ENCODE measurements around the gene NPR2.

Gene NPR2

DNA sequence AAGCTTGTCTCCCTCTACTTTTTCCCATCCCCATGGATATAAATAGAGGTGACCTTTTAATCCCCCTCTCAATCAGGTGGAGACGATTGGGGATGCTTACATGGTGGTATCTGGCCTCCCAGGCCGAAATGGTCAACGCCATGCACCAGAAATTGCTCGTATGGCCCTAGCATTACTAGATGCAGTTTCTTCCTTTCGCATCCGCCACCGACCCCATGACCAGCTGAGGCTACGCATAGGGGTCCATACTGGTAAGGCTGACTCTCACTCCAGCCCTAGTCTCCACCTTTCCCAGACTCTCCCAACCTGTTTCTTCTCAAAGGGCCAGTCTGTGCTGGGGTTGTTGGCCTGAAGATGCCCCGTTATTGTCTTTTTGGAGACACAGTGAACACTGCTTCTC lies 17.0 kb downstream of the NPR2 start:
- H3K4me3 ChIP-seq (replicated peaks; ENCODE audit: low read depth, low read length): no peak overlapping the region
- no peak for DNase-seq (ENCODE audit: low read depth)
- TF ChIP-seq, protein P1, sequence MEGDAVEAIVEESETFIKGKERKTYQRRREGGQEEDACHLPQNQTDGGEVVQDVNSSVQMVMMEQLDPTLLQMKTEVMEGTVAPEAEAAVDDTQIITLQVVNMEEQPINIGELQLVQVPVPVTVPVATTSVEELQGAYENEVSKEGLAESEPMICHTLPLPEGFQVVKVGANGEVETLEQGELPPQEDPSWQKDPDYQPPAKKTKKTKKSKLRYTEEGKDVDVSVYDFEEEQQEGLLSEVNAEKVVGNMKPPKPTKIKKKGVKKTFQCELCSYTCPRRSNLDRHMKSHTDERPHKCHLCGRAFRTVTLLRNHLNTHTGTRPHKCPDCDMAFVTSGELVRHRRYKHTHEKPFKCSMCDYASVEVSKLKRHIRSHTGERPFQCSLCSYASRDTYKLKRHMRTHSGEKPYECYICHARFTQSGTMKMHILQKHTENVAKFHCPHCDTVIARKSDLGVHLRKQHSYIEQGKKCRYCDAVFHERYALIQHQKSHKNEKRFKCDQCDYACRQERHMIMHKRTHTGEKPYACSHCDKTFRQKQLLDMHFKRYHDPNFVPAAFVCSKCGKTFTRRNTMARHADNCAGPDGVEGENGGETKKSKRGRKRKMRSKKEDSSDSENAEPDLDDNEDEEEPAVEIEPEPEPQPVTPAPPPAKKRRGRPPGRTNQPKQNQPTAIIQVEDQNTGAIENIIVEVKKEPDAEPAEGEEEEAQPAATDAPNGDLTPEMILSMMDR (IDR thresholded peaks at IDR 0.05; ENCODE audit: low read length, missing control alignments): no peak

DNA sequence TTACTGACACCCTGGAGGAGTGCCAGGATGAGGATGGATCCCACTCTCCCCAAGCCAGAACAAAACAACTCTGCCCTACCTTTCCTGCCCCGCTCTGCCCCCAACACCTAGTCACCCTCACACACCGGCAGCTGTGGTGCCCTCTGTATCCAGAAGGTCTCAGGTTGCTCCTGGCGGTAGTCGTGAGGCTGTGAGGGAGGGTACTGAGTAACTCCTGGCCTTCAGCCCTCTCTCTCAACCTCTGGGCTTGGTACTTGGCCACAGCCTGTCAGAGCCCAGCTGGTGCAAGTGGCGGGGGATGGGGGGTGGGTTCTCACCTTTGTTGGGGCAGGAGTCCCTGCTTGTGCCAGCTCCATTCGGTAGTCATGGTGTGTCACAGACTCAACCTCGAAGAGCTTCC lies 18.7 kb downstream of the NPR2 start:
- TF ChIP-seq, protein P1 (IDR thresholded peaks at IDR 0.05; ENCODE audit: low read length, missing control alignments): no peak
- no peak overlapping the region for H3K4me3 ChIP-seq (replicated peaks; ENCODE audit: low read depth, low read length)
- no peak for DNase-seq (ENCODE audit: low read depth)

DNA sequence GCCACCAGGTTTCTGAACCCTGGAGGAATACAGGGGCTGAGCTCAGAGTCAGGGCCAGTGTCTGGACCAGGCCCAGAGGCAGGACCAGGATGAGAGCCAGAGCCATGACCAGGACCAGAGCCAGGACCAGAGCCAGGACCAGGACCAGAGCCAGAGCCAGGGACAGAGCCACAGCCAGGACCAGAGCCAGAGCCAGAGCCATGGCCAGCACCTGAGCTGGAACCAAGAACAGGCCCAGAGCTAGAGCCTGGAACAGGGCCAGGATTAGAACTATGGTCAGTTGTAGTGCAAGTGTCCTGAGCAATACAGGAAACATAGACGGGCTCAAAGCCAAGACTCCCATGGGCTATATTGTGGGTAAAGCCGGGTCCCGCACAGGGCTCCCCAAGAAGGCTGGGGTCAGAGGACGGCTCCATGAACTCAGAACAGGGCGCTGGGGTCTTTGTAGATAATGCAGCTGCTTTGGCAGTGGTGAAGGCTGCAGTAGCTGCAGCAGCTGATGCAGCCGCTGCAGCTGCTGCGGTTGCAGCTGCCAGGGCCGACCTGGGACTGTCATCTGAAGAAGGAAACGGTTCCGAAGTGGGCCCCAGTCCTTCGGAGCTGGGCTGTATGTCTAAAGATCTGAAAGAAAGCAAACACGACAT lies 20.1 kb downstream of the NPR2 start:
- TF ChIP-seq, protein P1 (IDR thresholded peaks at IDR 0.05; ENCODE audit: low read length, missing control alignments): no peak
- H3K4me3 ChIP-seq (replicated peaks; ENCODE audit: low read depth, low read length): peak overlapping the region; percentile 63
- DNase-seq (ENCODE audit: low read depth): peak; percentile 51

DNA sequence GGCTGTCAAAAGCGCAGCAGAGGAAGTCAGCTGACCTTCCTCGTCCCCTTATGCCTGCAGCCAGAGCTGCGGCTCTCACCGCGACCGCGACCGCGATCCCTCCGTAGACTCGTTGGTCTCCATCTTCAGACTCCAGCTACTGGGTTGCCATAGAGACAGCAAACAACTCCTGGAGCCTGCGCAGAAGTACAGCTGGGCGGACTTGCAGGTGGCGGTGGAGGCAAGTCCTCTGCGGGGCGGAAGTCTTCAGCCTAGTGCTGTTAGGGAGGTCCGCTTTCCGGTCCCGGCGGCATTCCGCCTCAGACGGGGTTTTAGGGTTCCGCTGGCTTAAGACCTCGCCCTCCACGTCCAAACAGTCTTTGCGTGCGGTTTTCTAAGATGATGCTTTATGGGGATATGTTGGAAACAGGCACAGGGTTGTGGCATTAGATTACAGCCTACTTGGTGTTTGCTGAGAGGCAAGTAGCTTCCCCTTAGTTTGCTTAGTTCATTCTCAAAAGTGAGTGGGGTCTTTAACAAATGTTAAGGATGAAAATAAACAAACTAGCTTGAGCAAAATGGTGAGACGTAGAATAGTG lies 20.7 kb downstream of the NPR2 start, which contains the start of gene SPAG8:
Gene SPAG8 (minus strand): TSS at position 238 of the 578 bp plus-strand sequence. CDS start 115 bp downstream, at position 123.
- TF ChIP-seq, protein P1 (IDR thresholded peaks at IDR 0.05; ENCODE audit: low read length, missing control alignments): no peak
- peak within 1 kb of the TSS; percentile 63 for H3K4me3 ChIP-seq (replicated peaks; ENCODE audit: low read depth, low read length)
- peak; percentile 97 for DNase-seq (ENCODE audit: low read depth)

DNA sequence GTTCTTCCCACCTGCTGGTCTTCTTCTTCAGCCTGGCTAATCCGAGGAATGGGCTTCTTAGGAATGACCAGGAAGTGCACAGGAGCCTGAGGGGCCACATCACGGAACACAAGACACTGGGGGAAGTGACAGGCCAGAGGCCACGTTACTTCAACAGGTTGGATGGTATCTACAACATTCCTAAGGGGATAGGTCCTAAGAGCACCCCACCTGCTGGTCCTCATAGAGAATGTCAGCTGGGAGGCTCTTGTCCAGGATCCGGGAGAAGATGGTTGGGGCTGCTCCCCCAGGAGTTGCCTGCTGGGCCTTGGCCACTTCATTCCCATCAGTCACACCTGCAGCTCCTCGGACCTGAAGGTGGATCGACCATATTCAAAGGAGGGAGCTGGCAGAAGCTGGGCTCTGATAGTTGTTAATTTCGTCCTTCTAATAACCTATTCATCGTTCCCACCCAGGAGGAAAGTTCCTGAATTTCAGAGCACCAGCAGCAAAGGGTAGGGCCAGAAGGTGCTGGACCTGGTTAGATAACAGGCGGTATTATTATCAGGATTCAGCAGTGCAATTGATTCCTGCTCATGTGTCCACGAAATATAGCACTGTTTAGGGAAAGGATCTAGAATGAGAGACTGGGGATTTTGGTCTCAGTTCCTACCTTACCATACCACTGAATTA lies 22.2 kb downstream of the NPR2 start:
- TF ChIP-seq, protein P1 (IDR thresholded peaks at IDR 0.05; ENCODE audit: low read length, missing control alignments): peak; percentile 37
- peak overlapping the region; percentile 70 for H3K4me3 ChIP-seq (replicated peaks; ENCODE audit: low read depth, low read length)
- DNase-seq (ENCODE audit: low read depth): peak; percentile 43

DNA sequence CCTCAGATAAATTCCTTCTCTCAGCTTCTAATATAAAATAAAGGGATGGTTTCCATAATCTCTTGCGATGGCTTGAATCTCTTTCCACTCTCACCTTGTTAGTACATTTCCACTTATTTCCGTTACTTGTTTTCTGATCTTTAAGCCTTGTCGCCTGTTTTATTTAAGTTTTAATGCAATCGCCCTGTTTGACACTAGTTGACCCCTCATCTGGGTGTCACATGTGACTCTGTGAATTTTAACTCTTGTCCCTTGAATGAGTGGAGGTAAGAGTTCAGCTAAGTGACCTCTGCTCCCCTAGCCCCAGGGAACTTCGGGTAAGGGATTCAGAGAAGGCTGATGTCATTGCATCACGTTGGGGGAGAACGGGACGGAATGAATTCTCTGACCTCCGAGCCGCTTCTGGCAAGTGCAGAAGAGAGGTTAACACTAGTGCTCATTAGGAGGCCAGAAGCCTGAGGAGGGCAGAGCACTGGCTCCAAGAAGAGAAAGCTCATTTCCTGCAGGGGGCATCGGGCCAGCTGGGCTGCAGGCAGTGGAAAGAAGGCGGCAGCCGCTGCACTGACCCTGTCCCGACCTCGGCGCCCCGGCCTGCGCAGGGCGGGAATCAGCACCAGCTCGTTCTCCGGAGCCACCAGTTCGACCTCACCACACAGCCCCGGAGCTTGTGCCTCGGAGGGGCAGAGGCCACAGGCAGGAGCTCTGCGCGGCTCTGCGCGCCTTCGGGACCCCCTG lies 22.9 kb downstream of the NPR2 start:
- DNase-seq (ENCODE audit: low read depth): peak; percentile 44
- TF ChIP-seq, protein P1 (IDR thresholded peaks at IDR 0.05; ENCODE audit: low read length, missing control alignments): peak; percentile 34
- peak overlapping the region; percentile 70 for H3K4me3 ChIP-seq (replicated peaks; ENCODE audit: low read depth, low read length)

Measured in fibroblast of pulmonary artery (primary cell).